CD4-positive, alpha-beta memory T cell (primary cell): Measurements from ENCODE around the gene SDCCAG8. TPM values are rescaled to one million over a fixed set of nuclear protein-coding genes. Genes with fewer than 3 reads are reported as not detected.

ENCODE experiments used
- CTCF ChIA-PET: fragments of 350-600 bp; sonication (Branson Sonifier 250); formaldehyde crosslinking; loops from one replicate; lab custom pipeline; 2021; ENCODE audit warnings: inconsistent platforms; ENCODE audit not compliant: partially characterized antibody; lab: Charles Lee
- POLR2A ChIA-PET: fragments of 350-600 bp; sonication (Branson Sonifier 250); formaldehyde crosslinking; loops from one replicate; lab custom pipeline; 2021; ENCODE audit not compliant: partially characterized antibody; lab: Charles Lee
- DNase-seq, 5 donors: peaks; one replicate each; pipeline versions ENCODE4 v3.0.0 to v3.0.0-alpha.2; 2020 to 2022; ENCODE audit warnings: mixed read lengths in 1 of 5
- H3K27ac ChIP-seq: one replicate; pipeline ENCODE4 v1.7.0; 2013; ENCODE audit warnings: low read depth, low read length
- H3K27me3 ChIP-seq: 2 replicates; pipeline ENCODE4 v1.7.0; 2013; ENCODE audit warnings: mild to moderate bottlenecking, low read length, moderate library complexity; ENCODE audit not compliant: insufficient read depth
- H3K36me3 ChIP-seq: 2 replicates; pipeline ENCODE4 v1.7.0; 2013; ENCODE audit warnings: mild to moderate bottlenecking, low read length, moderate library complexity; ENCODE audit not compliant: insufficient read depth
- H3K4me1 ChIP-seq: 2 replicates; pipeline ENCODE4 v1.7.0; 2013; ENCODE audit warnings: mild to moderate bottlenecking, low read length, moderate library complexity; ENCODE audit not compliant: insufficient read depth
- H3K4me3 ChIP-seq, 2 donors: one replicate each; pipeline ENCODE4 v1.7.0; 2013; ENCODE audit warnings: low read length in 2 of 2, mild to moderate bottlenecking in 1 of 2
- H3K9me3 ChIP-seq, 2 donors: one replicate each; pipeline ENCODE4 v1.7.0; 2013; ENCODE audit warnings: low read length in 2 of 2, control low read depth in 1 of 2; ENCODE audit not compliant: control insufficient read depth in 1 of 2
- H3K27ac Mint-ChIP-seq, 7 donors: one replicate each; pipeline ENCODE4 v1.8.0; 2020 to 2021; ENCODE audit warnings: mixed read lengths in 7 of 7, mild to moderate bottlenecking in 6 of 7, inconsistent platforms in 3 of 7, moderate library complexity in 3 of 7
- H3K27me3 Mint-ChIP-seq, 2 donors: one replicate each; pipeline ENCODE4 v1.8.0; 2020 to 2021; ENCODE audit warnings: mixed read lengths in 2 of 2
- H3K36me3 Mint-ChIP-seq, 2 donors: one replicate each; pipeline ENCODE4 v1.8.0; 2020 to 2021; ENCODE audit warnings: mixed read lengths in 2 of 2, inconsistent platforms in 1 of 2, mild to moderate bottlenecking in 1 of 2
- H3K4me1 Mint-ChIP-seq, 4 donors: one replicate each; pipeline ENCODE4 v1.8.0; 2020 to 2021; ENCODE audit warnings: mixed read lengths in 4 of 4, mild to moderate bottlenecking in 1 of 4
- H3K4me3 Mint-ChIP-seq, 8 donors: one replicate each; pipeline ENCODE4 v1.8.0; 2020 to 2021; ENCODE audit warnings: mixed read lengths in 8 of 8, mild to moderate bottlenecking in 7 of 8, moderate library complexity in 6 of 8, inconsistent platforms in 3 of 8
- H3K9me3 Mint-ChIP-seq, 8 donors: one replicate each; pipeline ENCODE4 v1.8.0; 2020 to 2021; ENCODE audit warnings: mixed read lengths in 8 of 8, mild to moderate bottlenecking in 5 of 8, inconsistent platforms in 3 of 8, moderate library complexity in 1 of 8
- intact Hi-C: fragments of 100-400 bp; cut with micrococcal nuclease; formaldehyde crosslinking; loops from one replicate; pipeline ENCODE4 v1.15.1; 2023
- polyA plus RNA-seq, 2 donors: library from polyadenylated mRNA; unstranded; fragments of 300-500 nt; fragmentation: Illumina TruSeq; gene quantifications; one replicate each; pipeline ENCODE4 v1.2.3, GENCODE V29; 2021
- total RNA-seq, 2 experiments: library from RNA; stranded (reverse); gene quantifications; one replicate each; pipeline ENCODE4 v1.2.3, GENCODE V29; 2021

Gene SDCCAG8
- total and polyA plus RNA-seq, 4 experiments from 2014 or later: 19.0 to 35.7 (median 27.7) TPM

GRCh38 chr1:243281672-243282071, 25.8 kb downstream of the SDCCAG8 start:
- intact Hi-C loops: no loop called here
- Histone ChIP-seq H3K4me1 (no peaks in the 10 kb centered on the region), H3K36me3 (no peaks in the 10 kb centered on the region), H3K27ac (no peak overlapping the region), H3K4me3 (no peak overlapping the region), H3K27me3 (no peaks in the 10 kb centered on the region), H3K9me3 (no peaks in the 10 kb centered on the region)
- Mint-ChIP-seq H3K27me3 (no peaks in the 10 kb centered on the region), H3K4me3 (no peak overlapping the region), H3K27ac (no peak overlapping the region), H3K36me3 (peaks cover 46 to 62% of the 10 kb centered on the region in 2 donors), H3K4me1 (peaks cover 0 to 7% (median 5%) of the 10 kb centered on the region in 4 donors), H3K9me3 (peaks cover 0 to 8% (median 2%) of the 10 kb centered on the region in 8 donors)
- POLR2A ChIA-PET: no interaction called here
- CTCF ChIA-PET: no interaction called here
- DNase-seq: no peak

GRCh38 chr1:243286409-243287122, 30.7 kb downstream of the SDCCAG8 start:
- Histone ChIP-seq H3K4me1 (no peaks in the 10 kb centered on the region), H3K9me3 (no peaks in the 10 kb centered on the region), H3K27ac (no peak overlapping the region), H3K4me3 (no peak overlapping the region), H3K36me3 (no peaks in the 10 kb centered on the region), H3K27me3 (no peaks in the 10 kb centered on the region)
- Mint-ChIP-seq H3K9me3 (peaks cover 0 to 11% (median 2%) of the 10 kb centered on the region in 8 donors), H3K4me1 (peaks cover 6 to 10% (median 7%) of the 10 kb centered on the region in 4 donors), H3K4me3 (peak overlapping the region in 1 of 8 donors; percentile 37), H3K27me3 (no peaks in the 10 kb centered on the region), H3K27ac (peak overlapping the region in 1 of 7 donors; percentile 57), H3K36me3 (peaks cover 61 to 74% of the 10 kb centered on the region in 2 donors)
- ChIA-PET CTCF (no interaction called here), POLR2A (no interaction called here)
- intact Hi-C loops: no loop called here
- no peak for DNase-seq

DNA sequence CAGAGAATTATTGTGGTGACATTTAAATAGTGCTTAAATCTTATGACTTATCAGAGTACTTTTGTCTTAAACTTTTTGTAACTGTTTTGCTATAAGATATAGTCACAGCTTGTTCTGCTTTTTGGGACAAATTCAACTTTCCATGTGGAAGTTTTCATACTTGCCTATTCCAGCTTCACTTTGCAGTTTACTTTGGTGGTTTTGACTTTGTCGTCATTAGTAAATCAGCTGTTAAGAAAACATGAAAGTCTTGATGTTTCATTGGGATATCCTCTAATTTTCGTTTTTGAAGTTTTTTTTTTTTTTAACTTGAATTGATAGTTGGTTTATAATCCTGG, 31.3 kb downstream of the SDCCAG8 start:
- peaks cover 62 to 74% of the 10 kb centered on the region in 2 donors for H3K36me3 Mint-ChIP-seq

DNA sequence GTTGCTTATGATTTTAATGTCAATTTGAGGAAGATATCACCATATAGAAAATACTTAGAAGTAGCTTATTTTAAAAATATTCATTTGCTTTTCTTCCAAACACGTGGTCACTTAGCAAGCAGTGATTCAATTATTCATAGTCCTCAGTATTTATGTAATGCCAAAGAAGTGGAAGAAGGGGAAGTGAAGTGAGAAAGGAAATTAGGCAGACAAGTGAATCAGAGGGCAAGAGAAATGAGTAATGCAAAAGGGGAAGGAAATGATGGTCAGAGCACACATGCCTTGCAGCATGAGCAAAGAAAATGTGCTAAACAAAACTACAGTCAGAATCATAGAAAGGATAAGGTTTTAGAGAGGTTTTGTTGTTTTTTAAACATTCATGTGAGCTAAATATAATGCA, 31.8 kb downstream of the SDCCAG8 start:
- DNase-seq: no peak
- Histone ChIP-seq H3K27me3 (no peaks in the 10 kb centered on the region), H3K4me1 (no peaks in the 10 kb centered on the region), H3K36me3 (no peaks in the 10 kb centered on the region), H3K27ac (no peak overlapping the region), H3K4me3 (no peak overlapping the region), H3K9me3 (no peaks in the 10 kb centered on the region)
- peak overlapping the region in 1 of 8 donors; percentile 24 for H3K4me3 Mint-ChIP-seq
- H3K27ac Mint-ChIP-seq: peak overlapping the region in 4 of 7 donors; percentile 1 to 43 (median 40)
- peaks cover 0 to 17% (median 5%) of the 10 kb centered on the region in 8 donors for H3K9me3 Mint-ChIP-seq
- H3K36me3 Mint-ChIP-seq: peaks cover 63 to 75% of the 10 kb centered on the region in 2 donors
- no peaks in the 10 kb centered on the region for H3K27me3 Mint-ChIP-seq
- H3K4me1 Mint-ChIP-seq: peaks cover 6 to 10% (median 7%) of the 10 kb centered on the region in 4 donors
- CTCF ChIA-PET: no interaction called here
- intact Hi-C loops: no loop called here
- POLR2A ChIA-PET: no interaction called here

More for the DNA sequence above, 31.3 kb downstream of the SDCCAG8 start:
- Histone ChIP-seq H3K36me3 (no peaks in the 10 kb centered on the region), H3K4me3 (no peak overlapping the region), H3K4me1 (no peaks in the 10 kb centered on the region), H3K27ac (no peak overlapping the region), H3K9me3 (no peaks in the 10 kb centered on the region), H3K27me3 (no peaks in the 10 kb centered on the region)
- intact Hi-C loops: no loop called here
- peak overlapping the region in 1 of 7 donors; percentile 2 for H3K27ac Mint-ChIP-seq
- ChIA-PET POLR2A (no interaction called here), CTCF (no interaction called here)
- DNase-seq: no peak
- H3K4me3 Mint-ChIP-seq: peak overlapping the region in 1 of 8 donors; percentile 24
- no peaks in the 10 kb centered on the region for H3K27me3 Mint-ChIP-seq
- H3K9me3 Mint-ChIP-seq: peaks cover 0 to 16% (median 3%) of the 10 kb centered on the region in 8 donors
- H3K4me1 Mint-ChIP-seq: peaks cover 6 to 10% (median 7%) of the 10 kb centered on the region in 4 donors

DNA sequence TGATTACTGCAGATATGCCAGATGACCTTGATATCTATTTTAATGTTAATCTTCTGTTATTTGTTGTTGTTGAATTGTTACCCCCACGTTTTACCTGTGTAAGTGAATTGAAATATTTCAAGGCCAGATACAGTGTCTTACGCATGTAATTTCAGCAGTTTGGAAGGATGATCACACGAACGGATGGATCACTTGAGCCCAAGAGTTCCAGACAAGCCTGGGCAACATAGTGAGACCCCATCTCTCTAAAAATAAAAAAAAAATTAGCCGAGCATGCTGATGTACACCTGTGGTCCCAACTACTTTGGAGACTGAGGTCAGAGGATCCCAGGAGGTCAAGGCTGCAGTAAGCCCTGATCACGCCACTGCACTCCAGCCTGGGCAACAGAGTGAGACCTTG, 32.2 kb downstream of the SDCCAG8 start:
- peaks cover 6 to 10% (median 7%) of the 10 kb centered on the region in 4 donors for H3K4me1 Mint-ChIP-seq
- H3K27me3 Mint-ChIP-seq: no peaks in the 10 kb centered on the region
- H3K36me3 Mint-ChIP-seq: peaks cover 65 to 77% of the 10 kb centered on the region in 2 donors
- Histone ChIP-seq H3K4me3 (no peak overlapping the region), H3K36me3 (no peaks in the 10 kb centered on the region), H3K27me3 (no peaks in the 10 kb centered on the region), H3K9me3 (no peaks in the 10 kb centered on the region), H3K4me1 (no peaks in the 10 kb centered on the region), H3K27ac (no peak overlapping the region)
- intact Hi-C loops: no loop called here
- peak overlapping the region in 2 of 7 donors; percentile 1 to 37 for H3K27ac Mint-ChIP-seq
- ChIA-PET CTCF (no interaction called here), POLR2A (no interaction called here)
- H3K9me3 Mint-ChIP-seq: peaks cover 0 to 20% (median 6%) of the 10 kb centered on the region in 8 donors
- H3K4me3 Mint-ChIP-seq: no peak overlapping the region
- no peak for DNase-seq

DNA sequence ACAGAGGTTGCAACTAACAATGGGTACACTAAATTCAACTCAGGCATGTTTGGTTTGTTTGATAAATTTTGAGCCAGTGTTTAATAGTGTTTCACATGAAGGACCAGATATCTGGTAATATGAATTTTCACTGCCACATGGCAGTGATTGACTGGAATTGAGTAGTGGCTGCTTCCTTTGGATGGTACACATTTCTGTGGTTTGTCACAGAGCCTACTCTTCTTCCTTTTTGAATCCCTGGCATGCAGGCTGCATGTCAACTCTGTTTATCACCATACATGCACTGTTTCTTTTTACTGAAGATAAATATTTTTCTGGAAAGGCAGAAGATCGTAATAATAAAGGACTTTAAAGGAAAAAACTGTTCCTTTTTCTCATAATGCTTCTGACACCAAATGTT, 35.5 kb downstream of the SDCCAG8 start:
- intact Hi-C loops: no loop called here
- no peak overlapping the region for H3K4me3 Mint-ChIP-seq

GRCh38 chr1:243292117-243292516, 36.3 kb downstream of the SDCCAG8 start:
- Mint-ChIP-seq H3K27ac (no peak overlapping the region), H3K9me3 (peaks cover 5 to 47% (median 23%) of the 10 kb centered on the region in 8 donors), H3K4me1 (peaks cover 0 to 8% (median 4%) of the 10 kb centered on the region in 4 donors), H3K36me3 (peaks cover 75 to 87% of the 10 kb centered on the region in 2 donors), H3K27me3 (no peaks in the 10 kb centered on the region), H3K4me3 (no peak overlapping the region)
- no peak overlapping the region for H3K27ac ChIP-seq
- H3K9me3 ChIP-seq: peaks cover 0 to 3% of the 10 kb centered on the region in 2 donors
- no peaks in the 10 kb centered on the region for H3K36me3 ChIP-seq
- DNase-seq: no peak
- H3K4me3 ChIP-seq: no peak overlapping the region
- no peaks in the 10 kb centered on the region for H3K27me3 ChIP-seq
- intact Hi-C loops: no loop called here
- H3K4me1 ChIP-seq: no peaks in the 10 kb centered on the region
- ChIA-PET POLR2A (no interaction called here), CTCF (no interaction called here)

More for the DNA sequence above, 35.5 kb downstream of the SDCCAG8 start:
- Mint-ChIP-seq H3K27me3 (no peaks in the 10 kb centered on the region), H3K36me3 (peaks cover 75 to 85% of the 10 kb centered on the region in 2 donors), H3K9me3 (peaks cover 5 to 40% (median 18%) of the 10 kb centered on the region in 8 donors), H3K4me1 (peaks cover 3 to 9% (median 6%) of the 10 kb centered on the region in 4 donors), H3K27ac (no peak overlapping the region)
- Histone ChIP-seq H3K27ac (no peak overlapping the region), H3K4me3 (no peak overlapping the region), H3K4me1 (no peaks in the 10 kb centered on the region), H3K9me3 (peaks cover 0 to 3% of the 10 kb centered on the region in 2 donors), H3K36me3 (no peaks in the 10 kb centered on the region), H3K27me3 (no peaks in the 10 kb centered on the region)
- ChIA-PET CTCF (no interaction called here), POLR2A (no interaction called here)
- no peak for DNase-seq
